Adrenal gland (tissue), 5 donors: Measurements from ENCODE around the gene PRSS8.
"Not testable (repeated sequence)": the region's sequence is repeated elsewhere in the genome, so short reads cannot be mapped to it uniquely, and the experiment has no call there.

ENCODE experiments used
- CTCF ChIP-seq, 6 experiments: fragments of 450-650 bp in 4 of 6; fragments of 200-600 bp in 2 of 6; sonication (generic) in 1 of 6; IDR thresholded peaks; 1 replicate in 5 of 6; 2 replicates in 1 of 6; pipeline versions ENCODE4 v1.5.1 to v1.8.0; 2016 to 2021; ENCODE audit warnings: antibody characterized with exemption in 6 of 6, mild to moderate bottlenecking in 2 of 6, moderate library complexity in 1 of 6
- POLR2A ChIP-seq, 2 donors: fragments of 450-650 bp; IDR thresholded peaks; one replicate each; pipeline ENCODE4 v1.6.1; 2017; ENCODE audit warnings: antibody characterized with exemption in 2 of 2, mild to moderate bottlenecking in 2 of 2, moderate library complexity in 1 of 2
- donor health status: DM: no; HTN: no; CAD: no.

GRCh38 chr16:31144418-31144817 lies 8.9 kb upstream of the PRSS8 start:
- TF ChIP-seq CTCF, POLR2A (IDR thresholded peaks at IDR 0.05): not testable (repeated sequence)
